K562 (cell line): ENCODE measurements around the gene TIAL1. TPM values are rescaled to one million over a fixed set of nuclear protein-coding genes. Genes with fewer than 3 reads are reported as not detected.
A peak's percentile ranks its signal among the peaks of the same experiment; 100 is the strongest.

Experiments used
- ATAC-seq: fragments of 200-7000 bp; cut with Tn5 transposase; 3 replicates; pipeline ENCODE4 v1.9.1; 2020; ENCODE audit warnings: moderate library complexity
- BruUV-seq: library from RNA; stranded (reverse); fragments of 400-500 nt; replicated peaks from 2 replicates; lab custom pipeline; 2021; lab: Mats Ljungman, UMichigan
- CTCF ChIA-PET: fragments of 300-600 bp; formaldehyde crosslinking; extraction: SDS; loops from one replicate; lab custom pipeline; 2021; ENCODE audit warnings: low intra/inter-chr PET ratio; lab: Yijun Ruan, JAX
- POLR2A ChIA-PET: fragments of 300-600, 350-650 bp; sonication (Branson Sonifier 250); formaldehyde crosslinking; extraction: SDS; loops from one replicate; lab custom pipeline; 2021; ENCODE audit warnings: antibody characterized with exemption, inconsistent platforms; lab: Yijun Ruan, JAX
- DNase-seq, 4 experiments: peaks; one replicate each; pipeline versions ENCODE4 v3.0.0 to v3.0.0-alpha.2; 2011 to 2018; ENCODE audit warnings: low spot score in 3 of 4, mixed read lengths in 3 of 4; ENCODE audit errors: extremely low read depth in 1 of 4
- FAIRE-seq: peaks from 2 replicates; lab custom pipeline; 2011; peaks lifted over from hg19 to GRCh38; lab: Jason Lieb, UNC
- H2AFZ ChIP-seq: 2 replicates; pipeline ENCODE4 v1.6.0; 2011; ENCODE audit warnings: low read depth, low read length, control low read depth, inconsistent platforms
- H3K27ac ChIP-seq: fragments of 200-600 bp; 3 replicates; pipeline ENCODE4 v1.8.0; 2011; ENCODE audit warnings: low read depth, mild to moderate bottlenecking, control low read depth, inconsistent platforms, low read length, moderate library complexity, mixed read lengths; ENCODE audit errors: extremely low read depth
- H3K27me3 ChIP-seq, 2 experiments: fragments of 300-600 bp in 1 of 2; 2 replicates in 1 of 2; 3 replicates in 1 of 2; pipeline versions ENCODE4 v1.6.0 to v1.8.0; 2011; ENCODE audit warnings: inconsistent platforms in 2 of 2, low read length in 2 of 2, mild to moderate bottlenecking in 1 of 2, mixed read lengths in 1 of 2, moderate library complexity in 1 of 2; ENCODE audit not compliant: control insufficient read depth in 2 of 2, insufficient read depth in 2 of 2
- H3K36me3 ChIP-seq: fragments of 300-600 bp; 3 replicates; pipeline ENCODE4 v1.8.0; 2011; ENCODE audit warnings: mild to moderate bottlenecking, low read length, inconsistent platforms; ENCODE audit not compliant: control insufficient read depth, insufficient read depth
- H3K4me1 ChIP-seq, 2 experiments: fragments of 200-600 bp in 1 of 2; replicated peaks in 1 of 2; 2 replicates in 1 of 2; 3 replicates in 1 of 2; pipeline versions ENCODE4 v1.5.1 to v1.8.0; 2011; ENCODE audit warnings: inconsistent platforms in 2 of 2, low read length in 2 of 2, mild to moderate bottlenecking in 1 of 2, mixed read lengths in 1 of 2, moderate library complexity in 1 of 2; ENCODE audit not compliant: control insufficient read depth in 2 of 2, insufficient read depth in 2 of 2
- H3K4me2 ChIP-seq: 2 replicates; pipeline ENCODE4 v1.6.1; 2011; ENCODE audit warnings: low read length, control low read depth, inconsistent platforms, mixed read lengths; ENCODE audit not compliant: insufficient read depth
- H3K4me3 ChIP-seq: fragments of 200-600 bp; sonication (generic), shearing (Covaris generic); 2 replicates; pipeline ENCODE4 v1.5.1; 2016; ENCODE audit warnings: control low read depth, inconsistent platforms
- H3K79me2 ChIP-seq: fragments of 200-600 bp; 3 replicates; pipeline ENCODE4 v1.8.0; 2011; ENCODE audit warnings: low read length, inconsistent platforms; ENCODE audit not compliant: control insufficient read depth, insufficient read depth
- H3K9ac ChIP-seq, 2 experiments: 2 replicates each; pipeline versions ENCODE4 v1.6.0 to v1.6.1; 2011; ENCODE audit warnings: low read depth in 2 of 2, low read length in 2 of 2, control low read depth in 1 of 2, inconsistent platforms in 1 of 2, mild to moderate bottlenecking in 1 of 2, mixed read lengths in 1 of 2; ENCODE audit not compliant: insufficient read depth in 1 of 2
- H3K9me1 ChIP-seq: one replicate; pipeline ENCODE4 v1.6.0; 2011; ENCODE audit warnings: inconsistent platforms, mild to moderate bottlenecking, low read length, moderate library complexity; ENCODE audit not compliant: control insufficient read depth, insufficient read depth
- H3K9me3 ChIP-seq: replicated peaks from 2 replicates; pipeline ENCODE4 v1.5.1; 2011; ENCODE audit warnings: low read depth, low read length, inconsistent platforms; ENCODE audit not compliant: control insufficient read depth, insufficient read depth
- H4K20me1 ChIP-seq: replicated peaks from 2 replicates; pipeline ENCODE4 v1.6.1; 2011; ENCODE audit warnings: low read length, inconsistent platforms, mixed read lengths; ENCODE audit not compliant: control insufficient read depth, insufficient read depth
- BACH1 ChIP-seq: fragments of 200-800 bp; sonication (Bioruptor generic); IDR thresholded peaks from 2 replicates; pipeline ENCODE4 v1.6.1; 2016; ENCODE audit warnings: missing genetic modification characterization, missing compliant biosample characterization
- CSDE1 ChIP-seq, 2 experiments: fragments of 450-650 bp; IDR thresholded peaks; 2 replicates each; pipeline ENCODE4 v1.6.1; 2016; ENCODE audit warnings: mild to moderate bottlenecking in 1 of 2
- CTBP1 ChIP-seq: fragments of 450-650 bp; IDR thresholded peaks from 2 replicates; pipeline ENCODE4 v1.6.1; 2016; ENCODE audit warnings: borderline replicate concordance
- HMGN3 ChIP-seq: IDR thresholded peaks from 2 replicates; pipeline ENCODE4 v1.6.1; 2011; ENCODE audit warnings: borderline replicate concordance, low read depth, mild to moderate bottlenecking, mixed read lengths, low read length; ENCODE audit not compliant: insufficient read length; ENCODE audit errors: extremely low read depth
- JUN ChIP-seq, 2 experiments: sonication (generic) in 1 of 2; formaldehyde crosslinking in 1 of 2; IDR thresholded peaks; 2 replicates each; pipeline versions ENCODE4 v1.6.1 to v1.8.0; 2012 to 2022; ENCODE audit warnings: borderline replicate concordance in 2 of 2, mild to moderate bottlenecking in 2 of 2, improper control_type of control experiment in 1 of 2, low read depth in 1 of 2, low read length in 1 of 2, missing genetic modification reagents in 1 of 2
- KAT8 ChIP-seq: fragments of 450-650 bp; IDR thresholded peaks from 2 replicates; pipeline ENCODE4 v1.6.1; 2016; ENCODE audit warnings: low read depth, mild to moderate bottlenecking
- MYNN ChIP-seq, 2 experiments: sonication (generic); formaldehyde crosslinking in 1 of 2; IDR thresholded peaks; 2 replicates each; pipeline versions ENCODE4 v1.5.0 to v1.6.1; 2016 to 2020; ENCODE audit warnings: antibody characterized with exemption in 1 of 2, missing genetic modification reagents in 1 of 2
- POU5F1 ChIP-seq: fragments of 150-350 bp; IDR thresholded peaks from 2 replicates; pipeline ENCODE4 v1.6.1; 2014; ENCODE audit warnings: borderline replicate concordance, low read length, low read depth, mild to moderate bottlenecking; ENCODE audit not compliant: partially characterized antibody
- PPARD ChIP-seq: fragments of 250-450 bp; sonication (Bioruptor Pico); IDR thresholded peaks from 2 replicates; pipeline ENCODE4 v1.8.0; 2022; ENCODE audit warnings: inconsistent platforms, mild to moderate bottlenecking, moderate library complexity
- RUNX1 ChIP-seq: sonication (generic); IDR thresholded peaks from 2 replicates; pipeline ENCODE4 v1.6.1; 2016; ENCODE audit warnings: antibody characterized with exemption, low read depth
- SIN3B ChIP-seq: fragments of 450-650 bp; IDR thresholded peaks from 2 replicates; pipeline ENCODE4 v1.6.1; 2017; ENCODE audit warnings: low read depth, mild to moderate bottlenecking, moderate library complexity
- SMARCA4 ChIP-seq: fragments of 450-650 bp; IDR thresholded peaks from 2 replicates; pipeline ENCODE4 v1.6.1; 2016
- SNRNP70 ChIP-seq: fragments of 200-400 bp; formaldehyde crosslinking; optimal IDR thresholded peaks from 2 replicates; pipeline ENCODE3; 2017; ENCODE audit warnings: low read depth, low read length
- TCF7 ChIP-seq: sonication (generic); IDR thresholded peaks from 2 replicates; pipeline ENCODE4 v1.6.1; 2016; ENCODE audit warnings: antibody characterized with exemption, borderline replicate concordance
- ZNF124 ChIP-seq: sonication (generic); formaldehyde crosslinking; IDR thresholded peaks from 2 replicates; pipeline ENCODE4 v1.8.1; 2022; ENCODE audit warnings: missing genetic modification reagents
- ZNF165 ChIP-seq: fragments of 250-450 bp; sonication (Bioruptor Pico); IDR thresholded peaks from 2 replicates; pipeline ENCODE4 v1.4.0; 2020; ENCODE audit warnings: borderline replicate concordance
- ZNF311 ChIP-seq: fragments of 250-450 bp; sonication (Bioruptor Pico); IDR thresholded peaks from 2 replicates; pipeline ENCODE4 v1.4.0; 2020; ENCODE audit warnings: mild to moderate bottlenecking, moderate library complexity
- ZNF408 ChIP-seq: fragments of 250-450 bp; sonication (Bioruptor Pico); IDR thresholded peaks from 2 replicates; pipeline ENCODE4 v1.4.0; 2020; ENCODE audit warnings: low read depth, mild to moderate bottlenecking, moderate library complexity
- WGBS: fragments of 100-300 bp; shearing (Covaris generic); methylation state at CpG from one replicate; pipeline ENCODE4 v1.1.6; 2016; ENCODE audit warnings: low coverage, mixed read lengths; ENCODE audit not compliant: insufficient coverage; ENCODE audit errors: missing lambda C conversion rate; 5-methylcytosine and 5-hydroxymethylcytosine counted together
- in situ Hi-C: fragments of 300-500 bp; cut with MboI; formaldehyde crosslinking; loops from 4 replicates; pipeline ENCODE4 v1.15.0; 2018; ENCODE audit warnings: inconsistent platforms, mixed read lengths
- intact Hi-C: fragments of 100-400 bp; cut with micrococcal nuclease; formaldehyde crosslinking; loops from 2 replicates; pipeline ENCODE4 v1.14.2; 2022
- polyA plus RNA-seq, 8 experiments: library from polyadenylated mRNA; depleted of rRNA in 4 of 8; stranded (reverse) in 5 of 8; unstranded in 3 of 8; fragments of >200 nt; fragmentation: Nextera tagmentation in 2 of 8; fragmentation: Illumina TruSeq in 1 of 8; extraction: Ambion mirVana in 2 of 8; extraction: Trizol in 1 of 8; gene quantifications; 2 replicates each; pipeline versions ENCODE4 v1.2.1 to v1.2.3, GENCODE V29; 2011 to 2014; ENCODE audit warnings: inconsistent platforms in 1 of 8, missing spikeins in 1 of 8
- total RNA-seq, 7 experiments: library from RNA; depleted of rRNA in 6 of 7; stranded (reverse); fragments of >200 nt in 6 of 7; fragmentation: Illumina TruSeq in 2 of 7; extraction: Trizol in 2 of 7; gene quantifications; 2 replicates each; pipeline versions ENCODE4 v1.2.1 to v1.2.3, GENCODE V29; 2011 to 2021; ENCODE audit warnings: low replicate concordance in 1 of 7
- TF ChIP-seq, protein P1 (sequence below): fragments of 200-800 bp; sonication (Bioruptor generic); IDR thresholded peaks from 2 replicates; pipeline ENCODE4 v1.6.1; 2017; ENCODE audit warnings: missing genetic modification characterization, missing compliant biosample characterization
- TF ChIP-seq, protein P2 (sequence below): fragments of 450-650 bp; formaldehyde crosslinking; conservative IDR thresholded peaks from 2 replicates; pipeline ENCODE4 v1.4.0; 2022; ENCODE audit warnings: mild to moderate bottlenecking, missing genetic modification characterization

The TIAL1 gene
- total and polyA plus RNA-seq, 9 of the 15 experiments (the other 6 are each of a cell fraction or from before 2014, with no cell fraction given): 22.5 to 126 (median 58.2) TPM

DNA sequence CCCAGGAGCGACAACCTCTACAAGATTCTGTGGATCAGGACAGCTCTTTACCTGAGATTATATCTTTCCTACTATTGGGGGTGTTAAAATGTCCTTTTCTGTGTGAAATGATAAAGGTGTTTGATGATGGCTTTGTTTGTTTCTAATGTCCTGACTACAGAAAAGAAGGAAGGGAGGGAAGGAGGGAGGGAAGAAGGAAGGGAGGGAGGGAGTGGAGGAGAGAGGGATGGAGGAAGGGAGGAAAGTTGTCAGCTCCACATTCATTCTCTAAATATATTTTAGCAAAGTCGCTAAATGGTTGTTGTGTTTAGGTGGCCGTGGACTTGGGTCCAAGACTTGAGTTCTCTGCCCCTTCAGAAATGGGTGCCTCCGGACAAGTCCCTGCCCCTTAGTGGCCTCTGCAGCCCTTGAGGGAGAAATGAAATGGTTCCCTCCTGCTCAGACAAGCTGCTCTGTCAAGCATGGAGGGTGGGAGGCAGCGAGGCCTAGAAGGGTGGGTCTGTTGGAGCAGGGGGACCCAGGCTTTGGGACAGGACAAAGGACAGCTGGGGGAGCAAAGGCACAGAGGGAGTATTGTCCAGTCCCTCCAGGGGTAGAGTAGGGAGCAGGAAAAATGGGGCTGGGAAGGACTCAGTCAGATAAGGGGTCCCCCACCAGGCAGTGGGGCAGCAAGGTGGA, 58.7 kb downstream of the TIAL1 start (continued):
- no peak for TF ChIP-seq ZNF124
- TF ChIP-seq MYNN (IDR thresholded peaks at IDR 0.05): no peak
- no peak for TF ChIP-seq MYNN (CRISPR knock-in tag; IDR thresholded peaks at IDR 0.05)
- no peak for TF ChIP-seq KAT8
- TF ChIP-seq SIN3B: no peak
- no peak for TF ChIP-seq SNRNP70
- no peak for TF ChIP-seq CSDE1 (IDR thresholded peaks at IDR 0.05)
- TF ChIP-seq PPARD (CRISPR knock-in tag): no peak
- TF ChIP-seq, protein P1, sequence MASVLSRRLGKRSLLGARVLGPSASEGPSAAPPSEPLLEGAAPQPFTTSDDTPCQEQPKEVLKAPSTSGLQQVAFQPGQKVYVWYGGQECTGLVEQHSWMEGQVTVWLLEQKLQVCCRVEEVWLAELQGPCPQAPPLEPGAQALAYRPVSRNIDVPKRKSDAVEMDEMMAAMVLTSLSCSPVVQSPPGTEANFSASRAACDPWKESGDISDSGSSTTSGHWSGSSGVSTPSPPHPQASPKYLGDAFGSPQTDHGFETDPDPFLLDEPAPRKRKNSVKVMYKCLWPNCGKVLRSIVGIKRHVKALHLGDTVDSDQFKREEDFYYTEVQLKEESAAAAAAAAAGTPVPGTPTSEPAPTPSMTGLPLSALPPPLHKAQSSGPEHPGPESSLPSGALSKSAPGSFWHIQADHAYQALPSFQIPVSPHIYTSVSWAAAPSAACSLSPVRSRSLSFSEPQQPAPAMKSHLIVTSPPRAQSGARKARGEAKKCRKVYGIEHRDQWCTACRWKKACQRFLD (CRISPR knock-in tag): no peak
- TF ChIP-seq BACH1 (tag): no peak

DNA sequence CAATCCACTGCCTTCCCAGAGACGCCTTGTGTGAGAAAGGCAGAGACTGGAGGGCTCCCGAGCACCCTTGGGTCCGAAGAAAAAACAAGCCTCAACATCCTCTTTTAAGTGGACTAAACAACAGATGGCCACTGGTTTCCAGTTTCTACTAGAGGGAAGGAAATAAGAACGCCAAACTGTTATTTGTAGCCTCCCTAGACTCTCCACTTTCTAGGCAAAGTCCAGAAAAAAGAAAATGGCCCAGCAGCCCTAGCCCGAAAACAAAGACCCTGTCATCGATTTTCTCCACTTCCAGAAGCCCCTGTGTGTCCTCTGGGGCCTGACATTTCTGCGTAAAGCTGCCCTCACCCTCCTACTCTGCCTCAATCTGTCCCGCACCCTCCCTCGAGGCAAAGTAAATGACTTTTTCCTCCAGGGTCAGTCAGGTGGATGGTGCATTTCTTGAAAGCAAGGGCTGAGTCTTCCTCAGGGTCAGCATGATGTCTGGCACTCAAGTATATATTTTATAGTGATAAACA, 60.2 kb downstream of the TIAL1 start:
- Histone ChIP-seq H3K4me1 (peaks cover 22 to 40% of the 10 kb centered on the region in 2 experiments), H3K4me3 (no peak overlapping the region), H4K20me1 (0 out of 2 replicates have a peak, but pooled peaks cover 5% of the 10 kb centered on the region), H3K27ac (no peak overlapping the region), H3K79me2 (peaks cover 88% of the 10 kb centered on the region), H3K9me3 (no peaks in the 10 kb centered on the region), H3K9ac (peak overlapping the region in 1 of 2 experiments; percentile 76; a peak in 2 of 4 replicates), H3K36me3 (peaks cover 22% of the 10 kb centered on the region; the same call in 1 of the 3 replicates), H3K9me1 (peaks cover 2% of the 10 kb centered on the region), H3K4me2 (no peak overlapping the region), H3K27me3 (no peaks in the 10 kb centered on the region), H2AFZ (no peak overlapping the region)
- CTCF ChIA-PET: no interaction called here
- intact Hi-C loops: no loop called here
- in situ Hi-C loops: no loop called here
- FAIRE-seq: no peak
- POLR2A ChIA-PET: no interaction called here
- ATAC-seq: no peak
- BruUV-seq: no TSS peak
- no peak for DNase-seq
- 78% methylated on average over 6 of the region's 9 CpGs for WGBS
- TF ChIP-seq CTBP1: no peak
- no peak for TF ChIP-seq ZNF408
- TF ChIP-seq, protein P2, sequence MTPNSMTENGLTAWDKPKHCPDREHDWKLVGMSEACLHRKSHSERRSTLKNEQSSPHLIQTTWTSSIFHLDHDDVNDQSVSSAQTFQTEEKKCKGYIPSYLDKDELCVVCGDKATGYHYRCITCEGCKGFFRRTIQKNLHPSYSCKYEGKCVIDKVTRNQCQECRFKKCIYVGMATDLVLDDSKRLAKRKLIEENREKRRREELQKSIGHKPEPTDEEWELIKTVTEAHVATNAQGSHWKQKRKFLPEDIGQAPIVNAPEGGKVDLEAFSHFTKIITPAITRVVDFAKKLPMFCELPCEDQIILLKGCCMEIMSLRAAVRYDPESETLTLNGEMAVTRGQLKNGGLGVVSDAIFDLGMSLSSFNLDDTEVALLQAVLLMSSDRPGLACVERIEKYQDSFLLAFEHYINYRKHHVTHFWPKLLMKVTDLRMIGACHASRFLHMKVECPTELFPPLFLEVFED (CRISPR knock-in tag): no peak
- no peak for TF ChIP-seq ZNF165
- TF ChIP-seq TCF7: no peak
- TF ChIP-seq JUN (IDR thresholded peaks at IDR 0.05; ENCODE audit: borderline replicate concordance, low read depth, low read length): no peak
- no peak for TF ChIP-seq JUN (CRISPR knock-in tag; IDR thresholded peaks at IDR 0.05; ENCODE audit: borderline replicate concordance)
- TF ChIP-seq POU5F1: no peak
- TF ChIP-seq RUNX1: no peak
- TF ChIP-seq ZNF311 (CRISPR knock-in tag): no peak
- TF ChIP-seq HMGN3: no peak
- TF ChIP-seq SMARCA4: no peak
